Measurements from ENCODE around the gene GCG. TPM values are rescaled to one million over a fixed set of nuclear protein-coding genes. Genes with fewer than 3 reads are reported as not detected.

The GCG gene
- polyA plus RNA-seq, 1 of the 3 experiments (the other 2 are of a cell fraction), result not detected

- no peaks in the 10 kb centered on the region for H3K79me2 ChIP-seq (ENCODE audit: insufficient read depth)
- H3K4me3 ChIP-seq (ENCODE audit: low read depth in 2 of 2, low read length in 1 of 2), result no peak overlapping the region
- peaks cover 7% of the 10 kb centered on the region for H3F3A ChIP-seq (replicated peaks; ENCODE audit: insufficient read depth)
- ChIA-PET POLR2A (no interaction called here), CTCF (interaction anchor here (1.1 kb wide), 1 partner anchor 185 kb away, joined by 3 read pairs; no protein-coding TSS in a partner anchor)
- peaks cover 8% of the 10 kb centered on the region for H3K9me3 ChIP-seq
- H3K4me1 ChIP-seq (ENCODE audit: control insufficient read depth in 1 of 2, insufficient read depth in 2 of 2, low read depth in 1 of 2, low read length in 1 of 2), result 0 out of 4 replicates have a peak, but pooled peaks cover 0 to 3% of the 10 kb centered on the region in 2 experiments
- DNase-seq, result no peak
- no peak overlapping the region for H2AFZ ChIP-seq (ENCODE audit: low read depth)
- no peak overlapping the region for H3K9ac ChIP-seq
- no peaks in the 10 kb centered on the region for H3K27me3 ChIP-seq (ENCODE audit: insufficient read depth)
- H4K20me1 ChIP-seq (ENCODE audit: insufficient read depth), result no peaks in the 10 kb centered on the region
- no peak overlapping the region for H3K4me2 ChIP-seq
- WGBS (ENCODE audit: low lambda C conversion rate), result 64% methylated on average over 3 of the region's 3 CpGs
- no peaks in the 10 kb centered on the region for H3K9me2 ChIP-seq
- H3K27ac ChIP-seq (ENCODE audit: low read depth in 2 of 2, low read length in 1 of 2), result no peak overlapping the region
- TF ChIP-seq MXI1 (IDR thresholded peaks at IDR 0.05; ENCODE audit: low read depth, low read length), result no peak
- TF ChIP-seq REST (IDR thresholded peaks at IDR 0.05; ENCODE audit: low read depth, low read length), result no peak
- no peak for TF ChIP-seq MEF2A (IDR thresholded peaks at IDR 0.05; ENCODE audit: borderline replicate concordance, low read depth)
- TF ChIP-seq IRF3 (IDR thresholded peaks at IDR 0.05; ENCODE audit: low read depth, low read length), result no peak
- no peak for TF ChIP-seq RFX5 (IDR thresholded peaks at IDR 0.05; ENCODE audit: low read length)
- TF ChIP-seq MAX (IDR thresholded peaks at IDR 0.05; ENCODE audit: low read depth), result no peak
- no peak for TF ChIP-seq EP300 (IDR thresholded peaks at IDR 0.05; ENCODE audit: borderline replicate concordance in 1 of 2, low read depth in 1 of 2, low read length in 1 of 2)
- peaks cover 0 to 5% of the 10 kb centered on the region in 2 experiments for H3K36me3 ChIP-seq (replicated peaks in 1 of 2; ENCODE audit: control insufficient read depth in 1 of 2, insufficient read depth in 2 of 2, low read length in 1 of 2)
These were observed 38.8 kb downstream of the GCG start for GRCh38 chr2:162113088-162113775.

- Histone ChIP-seq H3K27ac (ENCODE audit: low read depth in 2 of 2, low read length in 1 of 2) (no peak overlapping the region), H3K79me2 (ENCODE audit: insufficient read depth) (no peaks in the 10 kb centered on the region), H3K4me2 (no peak overlapping the region), H3K9ac (no peak overlapping the region), H3K4me1 (ENCODE audit: control insufficient read depth in 1 of 2, insufficient read depth in 2 of 2, low read depth in 1 of 2, low read length in 1 of 2) (no peaks in the 10 kb centered on the region), H3K9me2 (no peaks in the 10 kb centered on the region), H3K4me3 (ENCODE audit: low read depth in 2 of 2, low read length in 1 of 2) (no peak overlapping the region), H3K27me3 (ENCODE audit: insufficient read depth) (no peaks in the 10 kb centered on the region), H4K20me1 (ENCODE audit: insufficient read depth) (no peaks in the 10 kb centered on the region), H3F3A (replicated peaks; ENCODE audit: insufficient read depth) (no peaks in the 10 kb centered on the region), H3K36me3 (replicated peaks in 1 of 2; ENCODE audit: control insufficient read depth in 1 of 2, insufficient read depth in 2 of 2, low read length in 1 of 2) (peaks cover 0 to 5% of the 10 kb centered on the region in 2 experiments), H3K9me3 (peaks cover 8% of the 10 kb centered on the region), H2AFZ (ENCODE audit: low read depth) (no peak overlapping the region)
- ChIA-PET POLR2A (no interaction called here), CTCF (no interaction called here)
- TF ChIP-seq RFX5 (IDR thresholded peaks at IDR 0.05; ENCODE audit: low read length) (no peak), POLR2AphosphoS5 (IDR thresholded peaks at IDR 0.05; ENCODE audit: low read depth, low read length) (no peak), REST (IDR thresholded peaks at IDR 0.05; ENCODE audit: low read depth, low read length) (peak; percentile 80; the same call in 1 of the 2 replicates)
- 69% methylated on average over 5 of the region's 5 CpGs for WGBS (ENCODE audit: low lambda C conversion rate)
- no peak for DNase-seq
These were observed 39.8 kb downstream of the GCG start for GRCh38 chr2:162111958-162112850.
